ENCODE results near the gene HIP1. TPM values are rescaled to one million over a fixed set of nuclear protein-coding genes. Genes with fewer than 3 reads are reported as not detected.

HIP1 gene
- polyA plus RNA-seq, 3 donors = 4.3 to 14.8 (median 5.3) TPM

Small RNA genes within 50 kb of the gene (small RNA-seq; reads per million reads assigned to genes)
- gene AC211429.1 (ENCODE audit: insufficient read length, low read depth) (not detected), gene RF00019 (ENCODE audit: insufficient read length, low read depth) (not detected)

Other genes starting within 250 kb of the HIP1 start
- under 1 TPM in 1 of 3 donors, not detected in 2; 0.20 TPM for gene SPDYE5, start 246.6 kb downstream of the HIP1 start, polyA plus RNA-seq
- gene CCL26, start 33.3 kb upstream of the HIP1 start, polyA plus RNA-seq = not detected
- 1 to 10 TPM in 1 of 3 donors, not detected in 2; 1.2 TPM for gene CCL24, start 74.9 kb upstream of the HIP1 start, polyA plus RNA-seq
- 10 to 100 TPM; 34.1 to 54.6 (median 53.1) TPM for gene RHBDD2, start 140.1 kb upstream of the HIP1 start, polyA plus RNA-seq
- 100 to 1,000 TPM in 1 of 3 donors, 10 to 100 TPM in 2; 90.5 to 102 (median 98.1) TPM for gene POR, start 176.2 kb upstream of the HIP1 start, polyA plus RNA-seq